Lower leg skin (tissue), 4 donors: ENCODE results near the gene SEMA4A. TPM values are rescaled to one million over a fixed set of nuclear protein-coding genes. Genes with fewer than 3 reads are reported as not detected.

Source experiments
- DNase-seq, 2 donors: peaks; one replicate each; pipeline ENCODE4 v3.0.0-alpha.2; 2019; ENCODE audit warnings: low spot score in 2 of 2
- H3K4me3 ChIP-seq: fragments of 200-600 bp; sonication (generic); 2 replicates; pipeline ENCODE4 v1.5.1; 2017; ENCODE audit warnings: mild to moderate bottlenecking, low read depth; ENCODE audit not compliant: poor library complexity, severe bottlenecking
- CTCF ChIP-seq, 3 donors: fragments of 450-650 bp; IDR thresholded peaks; one replicate each; pipeline ENCODE4 v1.5.1; 2016; ENCODE audit warnings: antibody characterized with exemption in 3 of 3, mild to moderate bottlenecking in 3 of 3, moderate library complexity in 2 of 3
- POLR2A ChIP-seq, 2 donors: fragments of 450-650 bp; IDR thresholded peaks; one replicate each; pipeline ENCODE4 v1.6.1; 2016 to 2017; ENCODE audit warnings: antibody characterized with exemption in 2 of 2, mild to moderate bottlenecking in 1 of 2, moderate library complexity in 1 of 2
- WGBS, 2 donors: methylation state at CpG; one replicate each; pipeline ENCODE4 v1.1.5; 2018; 5-methylcytosine and 5-hydroxymethylcytosine counted together
- intact Hi-C: fragments of 100-400 bp; cut with DNase I; formaldehyde crosslinking; loops from one replicate; pipeline ENCODE4 v1.15.0; 2023; ENCODE audit warnings: low total_unique reads
- total RNA-seq, 4 donors: library from RNA; depleted of rRNA; stranded (reverse); fragments of >200 nt; gene quantifications; one replicate each; pipeline ENCODE4 v1.1.0, GENCODE V29; 2016

Gene SEMA4A
- total RNA-seq, 4 donors from 2014 or later: 30.5 to 45.4 (median 41.4) TPM

GRCh38 chr1:156126630-156127534 is 26.5 kb upstream of the SEMA4A start:
- peak in 1 of 2 donors; percentile 95 for DNase-seq
- 2 to 9% methylated on average over 8 to 15 of the region's 15 CpGs for WGBS, 2 donors
- intact Hi-C loops: no loop called here
- TF ChIP-seq POLR2A (IDR thresholded peaks at IDR 0.05) (no peak), CTCF (IDR thresholded peaks at IDR 0.05) (no peak)
- H3K4me3 ChIP-seq: no peak overlapping the region

GRCh38 chr1:156128308-156128653 is 25.1 kb upstream of the SEMA4A start:
- no peak overlapping the region for H3K4me3 ChIP-seq
- intact Hi-C loops: no loop called here
- DNase-seq: no peak
- 5 to 6% methylated on average over 2 of the region's 2 CpGs for WGBS, 2 donors
- TF ChIP-seq CTCF (IDR thresholded peaks at IDR 0.05) (no peak), POLR2A (IDR thresholded peaks at IDR 0.05) (no peak)

- H3K4me3 ChIP-seq: no peak overlapping the region
- 2 to 3% methylated on average over 8 of the region's 8 CpGs for WGBS, 2 donors
- DNase-seq: no peak
- intact Hi-C loops: no loop called here
- TF ChIP-seq CTCF (IDR thresholded peaks at IDR 0.05) (no peak), POLR2A (IDR thresholded peaks at IDR 0.05) (no peak)
These were observed 24.5 kb upstream of the SEMA4A start for GRCh38 chr1:156128654-156129597.

GRCh38 chr1:156129687-156130577 is 23.5 kb upstream of the SEMA4A start:
- TF ChIP-seq POLR2A (IDR thresholded peaks at IDR 0.05) (no peak), CTCF (IDR thresholded peaks at IDR 0.05) (peak in 2 of 3 donors; percentile 85 to 97)
- DNase-seq: peak; percentile 92 to 97
- H3K4me3 ChIP-seq: no peak overlapping the region
- WGBS, 2 donors: 10 to 12% methylated on average over 7 of the region's 7 CpGs
- intact Hi-C loops: loop anchor here (10.0 kb wide), 1 partner anchor 195 kb away; no protein-coding TSS in a partner anchor

- H3K4me3 ChIP-seq: no peak overlapping the region
- intact Hi-C loops: loop anchor here (10.0 kb wide), 1 partner anchor 194 kb away; no protein-coding TSS in a partner anchor
- 65 to 76% methylated on average over 6 of the region's 6 CpGs for WGBS, 2 donors
- TF ChIP-seq CTCF (IDR thresholded peaks at IDR 0.05): no peak
- TF ChIP-seq POLR2A (IDR thresholded peaks at IDR 0.05): no peak
- DNase-seq: no peak
These were observed 22.8 kb upstream of the SEMA4A start for GRCh38 chr1:156130578-156130942.
